ENCODE results near the gene CD180. TPM values are rescaled to one million over a fixed set of nuclear protein-coding genes. Genes with fewer than 3 reads are reported as not detected.

CD180 gene
- total RNA-seq, 2 experiments from 2014 or later, result 14.4 to 15.7 TPM

DNA sequence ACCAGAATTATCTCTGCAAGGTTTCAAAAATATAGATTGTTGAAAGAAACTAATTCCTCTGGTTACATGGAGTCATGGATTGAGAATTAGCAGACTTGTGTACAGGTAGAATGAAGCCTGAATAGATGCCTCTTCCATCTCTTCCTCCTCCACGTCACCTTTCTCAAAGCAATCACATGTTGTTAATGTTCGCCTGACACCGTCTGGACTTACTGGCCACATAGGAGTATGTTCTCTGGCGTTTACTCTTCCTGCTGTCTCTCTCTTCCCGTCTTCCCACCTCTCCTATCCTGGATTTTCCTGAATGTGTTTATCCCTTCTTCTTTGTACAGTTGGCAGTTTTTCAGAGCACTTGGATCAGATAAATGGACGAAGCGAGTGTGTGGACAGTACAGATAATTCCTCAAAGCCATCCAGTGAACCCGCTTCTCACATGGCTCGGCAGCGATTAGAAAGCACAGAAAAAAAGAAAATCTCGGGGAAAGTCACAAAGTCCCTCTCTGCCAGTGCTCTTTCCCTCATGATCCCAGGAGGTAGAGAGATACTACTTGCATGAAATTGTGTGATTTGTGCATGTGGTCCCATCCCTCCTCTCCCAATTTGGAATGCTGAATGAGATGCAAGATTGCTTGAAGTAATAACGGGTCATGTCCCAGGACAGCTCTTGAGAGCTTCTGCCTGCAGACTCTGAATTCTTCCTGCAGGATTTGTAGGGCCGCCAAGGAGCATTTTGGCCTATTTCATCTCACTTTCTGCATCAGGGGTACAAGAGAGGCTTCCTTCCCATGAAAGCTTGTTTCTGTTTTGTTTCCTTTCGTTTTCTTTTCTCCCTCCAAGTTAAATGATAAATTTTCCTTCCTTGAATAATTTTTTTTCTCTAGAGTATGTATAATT, 47.3 kb downstream of the CD180 start:
- no TSS peak for BruUV-seq (replicated peaks)

DNA sequence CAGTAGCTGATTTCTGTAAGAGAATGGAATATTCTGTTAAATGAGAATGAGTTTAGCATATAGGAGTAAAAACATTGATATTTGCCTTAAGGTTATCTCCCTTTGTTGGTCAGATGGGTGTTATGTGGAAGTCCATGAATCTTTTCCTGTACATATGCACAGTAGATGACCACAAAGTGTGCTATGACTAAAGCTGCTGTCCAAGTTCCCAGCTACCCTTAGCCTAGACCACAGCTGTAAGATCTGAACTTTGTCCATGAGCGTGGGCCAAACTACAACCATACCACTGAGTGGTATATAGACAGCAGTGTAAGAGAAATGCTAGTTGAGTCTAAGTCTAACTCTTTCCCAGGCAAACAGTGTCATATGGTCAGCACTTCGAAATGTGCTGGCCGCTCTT, 48.8 kb downstream of the CD180 start:
- H4K20me1 ChIP-seq (ENCODE audit: insufficient read depth, low read length), result no peaks in the 10 kb centered on the region
- no peaks in the 10 kb centered on the region for H3K9me3 ChIP-seq (ENCODE audit: low read length)
- CTCF ChIA-PET (ENCODE audit: unreplicated experiment), result no interaction called here
- no peak overlapping the region for H3K4me2 ChIP-seq (ENCODE audit: low read length)
- no peak overlapping the region for H2AFZ ChIP-seq (ENCODE audit: low read length)
- H3K4me3 ChIP-seq (ENCODE audit: low read depth, low read length, poor library complexity, severe bottlenecking), result no peak overlapping the region
- POLR2A ChIA-PET, result no interaction called here
- no peaks in the 10 kb centered on the region for H3K9me2 ChIP-seq (ENCODE audit: insufficient read depth, low read length)
- no peaks in the 10 kb centered on the region for H3K4me1 ChIP-seq (ENCODE audit: insufficient read depth, low read length, poor library complexity, severe bottlenecking)
- no peaks in the 10 kb centered on the region for H3K79me2 ChIP-seq (ENCODE audit: insufficient read depth, low read depth, low read length)
- H3K27ac ChIP-seq (ENCODE audit: low read depth, low read length, poor library complexity, severe bottlenecking), result no peak overlapping the region
- DNase-seq (ENCODE audit: low spot score), result no peak
- no TSS peak for BruUV-seq (replicated peaks)
- no peak for TF ChIP-seq EZH2phosphoT487 (IDR thresholded peaks at IDR 0.05; ENCODE audit: borderline replicate concordance, low read depth, low read length)
- TF ChIP-seq, protein P1, sequence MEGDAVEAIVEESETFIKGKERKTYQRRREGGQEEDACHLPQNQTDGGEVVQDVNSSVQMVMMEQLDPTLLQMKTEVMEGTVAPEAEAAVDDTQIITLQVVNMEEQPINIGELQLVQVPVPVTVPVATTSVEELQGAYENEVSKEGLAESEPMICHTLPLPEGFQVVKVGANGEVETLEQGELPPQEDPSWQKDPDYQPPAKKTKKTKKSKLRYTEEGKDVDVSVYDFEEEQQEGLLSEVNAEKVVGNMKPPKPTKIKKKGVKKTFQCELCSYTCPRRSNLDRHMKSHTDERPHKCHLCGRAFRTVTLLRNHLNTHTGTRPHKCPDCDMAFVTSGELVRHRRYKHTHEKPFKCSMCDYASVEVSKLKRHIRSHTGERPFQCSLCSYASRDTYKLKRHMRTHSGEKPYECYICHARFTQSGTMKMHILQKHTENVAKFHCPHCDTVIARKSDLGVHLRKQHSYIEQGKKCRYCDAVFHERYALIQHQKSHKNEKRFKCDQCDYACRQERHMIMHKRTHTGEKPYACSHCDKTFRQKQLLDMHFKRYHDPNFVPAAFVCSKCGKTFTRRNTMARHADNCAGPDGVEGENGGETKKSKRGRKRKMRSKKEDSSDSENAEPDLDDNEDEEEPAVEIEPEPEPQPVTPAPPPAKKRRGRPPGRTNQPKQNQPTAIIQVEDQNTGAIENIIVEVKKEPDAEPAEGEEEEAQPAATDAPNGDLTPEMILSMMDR (conservative IDR thresholded peaks at IDR 0.05; ENCODE audit: low read length), result no peak
- intact Hi-C loops (cut with micrococcal nuclease; ENCODE audit: unreplicated experiment), result no loop called here
- no peaks in the 10 kb centered on the region for H3K36me3 ChIP-seq (ENCODE audit: insufficient read depth, low read length)

More for the DNA sequence above, 47.3 kb downstream of the CD180 start:
- intact Hi-C loops (cut with micrococcal nuclease; ENCODE audit: unreplicated experiment), result no loop called here
- ChIA-PET CTCF (ENCODE audit: unreplicated experiment) (interaction anchor here (0.9 to 1.0 kb wide), 2 partner anchors 171 to 334 kb away, joined by 3 read pairs; no protein-coding TSS in a partner anchor), POLR2A (interaction anchor here (0.6 to 0.9 kb wide), 2 partner anchors 161 to 1225 kb away, joined by 4 read pairs; no protein-coding TSS in a partner anchor)
- Histone ChIP-seq H3K4me3 (ENCODE audit: low read depth, low read length, poor library complexity, severe bottlenecking) (no peak overlapping the region), H3K9me2 (ENCODE audit: insufficient read depth, low read length) (no peaks in the 10 kb centered on the region), H2AFZ (ENCODE audit: low read length) (no peak overlapping the region), H3K4me1 (ENCODE audit: insufficient read depth, low read length, poor library complexity, severe bottlenecking) (no peaks in the 10 kb centered on the region), H3K4me2 (ENCODE audit: low read length) (no peak overlapping the region), H3K36me3 (ENCODE audit: insufficient read depth, low read length) (no peaks in the 10 kb centered on the region), H4K20me1 (ENCODE audit: insufficient read depth, low read length) (no peaks in the 10 kb centered on the region), H3K9me3 (ENCODE audit: low read length) (no peaks in the 10 kb centered on the region), H3K27ac (ENCODE audit: low read depth, low read length, poor library complexity, severe bottlenecking) (no peak overlapping the region), H3K79me2 (ENCODE audit: insufficient read depth, low read depth, low read length) (no peaks in the 10 kb centered on the region)
- DNase-seq (ENCODE audit: low spot score), result no peak
- TF ChIP-seq, protein P1 (conservative IDR thresholded peaks at IDR 0.05; ENCODE audit: low read length), result no peak
- no peak for TF ChIP-seq EZH2phosphoT487 (IDR thresholded peaks at IDR 0.05; ENCODE audit: borderline replicate concordance, low read depth, low read length)

DNA sequence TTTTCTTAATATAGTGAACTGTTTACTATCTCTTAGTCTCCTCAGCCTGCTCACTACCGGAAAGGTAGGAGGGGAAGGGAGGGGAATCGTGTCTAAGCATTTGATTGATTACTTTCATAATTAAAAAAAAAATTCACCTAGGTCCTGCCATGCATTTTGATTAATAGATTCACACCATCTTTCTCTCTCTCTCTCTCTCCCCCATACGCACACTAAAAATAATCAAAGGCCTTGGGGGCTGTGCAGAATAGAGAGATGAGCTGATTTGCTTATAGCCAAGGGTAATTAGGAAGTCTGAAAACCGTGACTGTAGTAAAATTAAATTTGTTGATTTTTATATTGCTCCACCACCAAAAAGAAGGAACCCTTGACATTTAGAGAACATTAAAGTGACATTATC, 49.6 kb downstream of the CD180 start:
- Histone ChIP-seq H3K4me1 (ENCODE audit: insufficient read depth, low read length, poor library complexity, severe bottlenecking) (no peaks in the 10 kb centered on the region), H2AFZ (ENCODE audit: low read length) (no peak overlapping the region), H3K9me3 (ENCODE audit: low read length) (no peaks in the 10 kb centered on the region), H3K79me2 (ENCODE audit: insufficient read depth, low read depth, low read length) (no peaks in the 10 kb centered on the region), H4K20me1 (ENCODE audit: insufficient read depth, low read length) (no peaks in the 10 kb centered on the region), H3K4me2 (ENCODE audit: low read length) (no peak overlapping the region), H3K36me3 (ENCODE audit: insufficient read depth, low read length) (no peaks in the 10 kb centered on the region), H3K4me3 (ENCODE audit: low read depth, low read length, poor library complexity, severe bottlenecking) (no peak overlapping the region), H3K9me2 (ENCODE audit: insufficient read depth, low read length) (no peaks in the 10 kb centered on the region), H3K27ac (ENCODE audit: low read depth, low read length, poor library complexity, severe bottlenecking) (no peak overlapping the region)
- ChIA-PET CTCF (ENCODE audit: unreplicated experiment) (no interaction called here), POLR2A (interaction anchor here (0.6 kb wide), 1 partner anchor 73 kb away, joined by 3 read pairs; no protein-coding TSS in a partner anchor)
- no TSS peak for BruUV-seq (replicated peaks)
- TF ChIP-seq, protein P1 (conservative IDR thresholded peaks at IDR 0.05; ENCODE audit: low read length), result no peak
- intact Hi-C loops (cut with micrococcal nuclease; ENCODE audit: unreplicated experiment), result no loop called here
- DNase-seq (ENCODE audit: low spot score), result no peak

Data from OCI-LY7 (cell line).